NCI-H82 (cell line): ENCODE measurements around the gene PMF1.
"Not testable (repeated sequence)": the region's sequence is repeated elsewhere in the genome, so short reads cannot be mapped to it uniquely, and the experiment has no call there.

Source experiments
- DNase-seq: peaks from one replicate; lab custom pipeline; 2025; lab: John Stamatoyannopoulos, UW

Gene PMF1

GRCh38 chr1:156196445-156196844 lies 16.4 kb upstream of the PMF1 start:
- no peak for DNase-seq

- no peak for DNase-seq
Measured at GRCh38 chr1:156198831-156199349, 13.9 kb upstream of the PMF1 start.

GRCh38 chr1:156200044-156200443 lies 12.8 kb upstream of the PMF1 start:
- no peak for DNase-seq

GRCh38 chr1:156203331-156203730 lies 9.5 kb upstream of the PMF1 start:
- no peak for DNase-seq

GRCh38 chr1:156204686-156205085 lies 8.1 kb upstream of the PMF1 start:
- no peak for DNase-seq

DNA sequence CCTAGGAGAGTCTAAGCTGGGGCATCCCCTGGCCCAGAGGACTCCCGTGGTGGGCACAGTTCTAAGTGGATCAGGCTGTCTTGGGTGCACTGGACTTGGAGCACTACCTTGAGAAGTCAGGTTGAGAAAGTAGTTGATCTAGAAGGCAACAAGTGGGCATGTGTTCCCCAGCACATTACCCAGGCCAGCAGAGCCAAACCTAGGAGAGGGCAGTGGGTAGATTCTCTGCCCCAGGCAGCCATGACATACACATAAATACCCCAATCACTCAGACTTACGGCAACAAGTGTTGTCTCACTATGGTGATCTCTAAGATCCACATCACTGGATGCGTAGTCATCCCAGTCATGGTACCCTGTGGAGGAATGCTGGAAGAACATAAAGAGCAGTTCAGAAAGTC lies 1.6 kb upstream of the PMF1 start:
- DNase-seq: no peak

- DNase-seq: no peak
Measured at GRCh38 chr1:156212130-156212529, 677 bp upstream of the PMF1 start.

- no peak for DNase-seq
Measured at GRCh38 chr1:156213644-156213966, 798 bp downstream of the PMF1 start.

GRCh38 chr1:156214024-156214748 lies 1.4 kb downstream of the PMF1 start:
- DNase-seq: no peak

DNA sequence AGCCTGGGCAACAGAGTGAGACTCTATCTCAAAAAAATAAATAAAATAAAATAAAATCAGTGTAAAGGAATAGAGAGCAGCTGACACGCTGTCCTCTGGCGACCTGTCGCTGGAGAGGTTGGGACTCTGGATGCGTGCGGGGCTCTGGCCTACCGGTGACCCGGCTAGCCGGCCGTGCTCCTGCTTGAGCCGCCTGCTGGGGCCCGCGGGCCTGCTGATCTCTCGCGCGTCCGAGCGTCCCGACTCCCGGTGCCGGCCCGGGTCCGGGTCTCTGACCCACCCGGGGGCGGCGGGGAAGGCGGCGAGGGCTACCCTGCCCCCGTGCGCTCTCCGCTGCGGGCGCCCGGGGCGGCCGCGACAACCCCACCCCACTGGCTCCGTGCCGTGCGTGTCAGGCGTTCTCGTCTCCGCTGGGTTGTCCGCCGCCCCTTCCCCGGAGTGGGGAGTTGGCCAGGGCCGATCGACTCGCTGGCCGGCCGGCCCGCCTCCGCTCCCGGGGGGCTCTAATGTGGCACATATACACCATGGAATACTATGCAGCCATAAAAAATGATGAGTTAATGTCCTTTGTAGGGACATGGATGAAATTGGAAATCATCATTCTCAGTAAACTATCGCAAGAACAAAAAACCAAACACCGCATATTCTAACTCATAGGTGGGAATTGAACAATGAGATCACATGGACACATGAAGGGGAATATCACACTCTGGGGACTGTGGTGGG lies 3.7 kb downstream of the PMF1 start:
- not testable (repeated sequence) for DNase-seq

DNA sequence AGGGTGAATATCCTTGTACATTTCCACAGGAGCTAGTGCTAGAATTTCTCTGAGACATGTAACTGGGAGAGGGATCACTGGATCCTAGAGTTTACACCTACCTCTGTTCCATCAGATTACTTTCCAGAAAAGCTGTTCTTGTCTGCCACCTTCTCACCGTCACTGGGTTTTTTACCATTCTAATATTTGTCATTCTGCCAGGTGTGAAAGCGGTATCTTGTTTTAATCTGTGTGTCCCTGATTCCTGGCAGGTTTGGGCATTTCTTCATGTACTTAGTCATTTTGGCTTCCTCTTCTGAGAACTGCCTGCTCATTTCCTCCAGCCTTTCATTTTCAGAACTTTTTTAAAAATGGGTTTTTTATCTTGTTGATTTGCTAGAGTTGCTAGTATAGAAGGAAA lies 5.1 kb downstream of the PMF1 start:
- no peak for DNase-seq

- DNase-seq: no peak
Measured at GRCh38 chr1:156220226-156220625, 7.4 kb downstream of the PMF1 start.

DNA sequence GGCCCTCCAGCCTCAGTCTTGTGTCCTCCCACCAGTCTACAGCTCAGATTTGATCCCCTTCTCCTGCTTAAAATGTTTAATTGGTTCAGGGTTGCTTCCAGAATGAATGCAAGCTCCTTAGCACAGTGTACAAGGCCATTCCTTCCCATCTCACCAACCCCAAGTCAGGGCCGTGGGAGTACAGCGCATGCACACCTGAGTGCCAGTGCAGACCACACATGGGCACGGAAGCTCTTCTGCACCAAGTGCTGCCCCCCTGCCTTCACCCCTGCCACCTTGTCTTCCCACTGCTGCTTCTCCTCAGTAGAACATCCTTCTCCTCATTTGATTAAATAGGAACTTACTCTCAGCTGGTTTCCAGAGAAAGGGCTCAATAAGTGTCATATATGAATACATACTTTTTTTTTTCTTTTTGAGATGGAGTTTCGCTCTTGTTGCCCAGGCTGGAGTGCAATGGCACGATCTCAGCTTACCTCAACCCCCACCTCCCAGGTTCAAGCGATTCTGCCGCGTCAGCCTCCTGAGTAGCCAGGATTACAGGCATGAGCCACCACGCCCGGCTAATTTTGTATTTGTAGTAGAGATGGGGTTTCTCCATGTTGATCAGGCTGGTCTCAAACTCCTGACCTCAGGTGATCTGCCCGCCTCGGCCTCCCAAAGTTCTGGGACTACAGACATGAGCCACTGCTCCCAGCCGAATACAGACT lies 9.3 kb downstream of the PMF1 start:
- DNase-seq: no peak

GRCh38 chr1:156225677-156226014 lies 12.8 kb downstream of the PMF1 start:
- DNase-seq: no peak

DNA sequence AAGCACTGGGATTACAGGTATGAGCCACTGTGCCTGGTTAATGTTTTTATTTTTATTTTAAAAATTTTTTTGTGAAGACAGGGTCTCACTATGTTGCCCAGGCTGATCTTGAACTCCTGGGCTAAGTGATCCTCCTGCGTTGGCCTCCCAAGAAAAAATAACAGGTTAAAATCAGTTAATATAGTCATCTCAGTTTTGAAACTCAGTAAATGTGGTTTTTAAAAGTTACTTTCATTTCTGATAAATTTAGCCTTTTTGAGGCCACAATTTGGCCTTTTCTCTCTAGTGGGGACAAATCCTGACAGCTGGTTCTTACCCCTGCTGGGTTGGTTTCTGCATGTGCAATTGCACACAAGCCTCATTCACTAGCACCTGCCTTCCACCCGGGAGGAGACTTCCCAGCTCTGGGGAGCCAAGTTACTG lies 13.3 kb downstream of the PMF1 start:
- no peak for DNase-seq

DNA sequence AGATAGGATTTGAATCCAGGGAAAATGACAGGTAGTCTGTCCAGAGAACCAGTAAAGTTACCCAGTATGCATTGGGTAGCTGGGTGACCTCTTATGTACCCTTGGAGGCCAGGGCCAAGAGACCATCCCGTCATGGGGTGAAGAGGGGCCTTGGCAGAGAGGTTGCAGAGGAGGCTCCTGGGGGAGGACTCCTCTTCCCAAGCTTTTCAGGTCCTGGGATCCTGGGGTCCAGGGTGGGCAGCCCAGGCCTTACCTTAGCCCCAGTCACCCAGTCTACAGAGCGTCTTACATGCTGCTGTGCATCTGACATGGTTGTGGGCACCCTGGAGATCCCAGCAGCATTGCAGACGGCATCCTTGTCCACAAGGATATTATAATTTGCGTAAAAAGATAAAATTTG lies 14.0 kb downstream of the PMF1 start:
- no peak for DNase-seq

GRCh38 chr1:156228501-156228900 lies 15.7 kb downstream of the PMF1 start:
- DNase-seq: no peak

GRCh38 chr1:156229809-156230472 lies 17.1 kb downstream of the PMF1 start:
- DNase-seq: no peak

GRCh38 chr1:156230473-156230837 lies 17.6 kb downstream of the PMF1 start:
- DNase-seq: no peak

DNA sequence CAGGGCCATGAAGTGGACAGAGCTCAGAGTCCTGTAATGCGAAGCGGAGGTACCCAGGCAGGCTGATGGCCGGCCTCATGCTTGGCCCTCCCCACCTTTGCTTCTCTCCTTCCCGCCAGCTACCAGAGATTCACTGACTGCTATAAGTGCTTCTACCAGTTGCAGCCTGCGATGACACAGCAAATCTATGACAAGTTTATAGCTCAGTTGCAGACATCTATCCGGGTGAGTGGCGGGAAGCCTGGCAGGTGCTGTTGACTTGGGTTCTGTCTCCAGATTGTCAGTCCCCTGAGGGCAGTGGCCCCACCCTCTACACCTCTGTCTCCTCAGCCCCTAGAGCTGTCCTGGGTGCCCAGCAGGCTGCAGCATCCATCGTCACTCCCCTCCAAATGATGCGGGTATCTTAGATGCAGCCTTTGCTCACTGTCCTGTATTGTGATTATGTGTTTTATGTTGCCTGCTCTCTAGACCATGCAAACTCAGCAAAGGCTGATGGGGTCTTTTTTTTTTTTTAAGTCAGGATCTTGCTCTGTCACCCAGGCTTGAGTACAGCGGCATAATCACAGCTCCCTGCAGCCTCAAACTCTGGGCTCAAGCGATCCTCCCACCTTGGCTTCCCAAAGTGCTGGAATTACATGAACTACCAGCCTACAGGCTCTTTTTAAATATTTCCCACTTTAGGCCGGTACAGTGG lies 19.5 kb downstream of the PMF1 start:
- DNase-seq: no peak

DNA sequence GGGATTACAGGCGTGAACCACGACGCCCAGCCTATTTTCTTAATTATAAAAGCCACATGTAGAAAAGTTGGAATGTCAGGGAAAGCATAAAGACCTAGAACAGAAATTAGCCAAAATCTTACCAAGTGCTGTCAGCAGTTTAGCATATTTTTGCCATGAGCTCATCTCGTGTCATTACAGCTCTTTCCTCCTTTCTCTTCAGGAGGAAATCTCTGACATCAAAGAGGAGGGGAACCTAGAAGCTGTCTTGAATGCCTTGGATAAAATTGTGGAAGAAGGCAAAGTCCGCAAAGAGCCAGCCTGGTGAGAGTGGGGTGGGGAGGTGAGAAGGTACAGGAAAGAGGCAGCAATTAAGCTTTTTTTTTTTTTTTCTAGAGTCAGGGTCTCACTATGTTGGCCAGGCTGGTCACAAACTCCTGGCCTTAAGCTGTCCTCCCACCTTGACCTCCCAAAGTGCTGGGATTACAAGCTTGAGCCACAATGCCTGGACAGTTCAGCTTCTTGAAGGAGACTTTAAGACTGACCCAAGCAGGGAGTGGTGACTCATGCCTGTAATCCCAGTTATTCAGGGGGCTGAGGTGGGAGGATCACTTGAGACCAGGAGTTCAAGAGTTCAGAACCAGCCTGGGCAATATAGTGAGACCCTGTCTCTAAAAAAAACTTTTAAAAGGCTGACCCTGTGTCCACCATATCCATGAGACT lies 20.8 kb downstream of the PMF1 start:
- DNase-seq: no peak
